OCI-LY3 (cell line): ENCODE results near the gene PALLD.

Experiments
- H2AFZ ChIP-seq: fragments of 200-600, 300-600 bp; shearing (Covaris generic); 2 replicates; pipeline ENCODE4 v1.6.0; 2014; ENCODE audit warnings: antibody characterized with exemption, low read depth, low read length
- H3K27ac ChIP-seq: fragments of 200-600, 300-600 bp; sonication (generic); 2 replicates; pipeline ENCODE4 v1.5.1; 2014; ENCODE audit warnings: mild to moderate bottlenecking, low read length, moderate library complexity, mixed read lengths
- H3K27me3 ChIP-seq: fragments of 200-600, 300-600 bp; sonication (generic); 2 replicates; pipeline ENCODE4 v1.6.1; 2014; ENCODE audit warnings: low read depth, low read length, mixed read lengths
- H3K36me3 ChIP-seq: fragments of 200-600, 300-600 bp; sonication (generic); replicated peaks from 2 replicates; pipeline ENCODE3; 2014; ENCODE audit warnings: low read depth, low read length, mixed read lengths
- H3K4me1 ChIP-seq: fragments of 300-600, 200-600 bp; sonication (generic); 2 replicates; pipeline ENCODE4 v1.6.1; 2014; ENCODE audit warnings: low read length, mixed read lengths
- H3K4me2 ChIP-seq: fragments of 200-600, 300-600 bp; sonication (generic); 2 replicates; pipeline ENCODE4 v1.6.1; 2014; ENCODE audit warnings: low read length, mixed read lengths
- H3K4me3 ChIP-seq: fragments of 300-600, 200-600 bp; sonication (generic); 2 replicates; pipeline ENCODE4 v1.5.1; 2014; ENCODE audit warnings: antibody characterized with exemption, mild to moderate bottlenecking, low read length, moderate library complexity
- H3K79me2 ChIP-seq: fragments of 300-600, 200-600 bp; shearing (Covaris generic); 2 replicates; pipeline ENCODE4 v1.6.1; 2014; ENCODE audit warnings: mild to moderate bottlenecking, low read length, mixed read lengths
- H3K9ac ChIP-seq: fragments of 300-600, 200-600 bp; shearing (Covaris generic); 2 replicates; pipeline ENCODE4 v1.6.0; 2014; ENCODE audit warnings: mild to moderate bottlenecking, low read length, moderate library complexity
- H3K9me3 ChIP-seq: fragments of 200-600, 300-600 bp; shearing (Covaris generic); 2 replicates; pipeline ENCODE4 v1.6.1; 2014; ENCODE audit warnings: low read length, mixed read lengths; ENCODE audit not compliant: insufficient read depth
- H4K20me1 ChIP-seq: fragments of 200-600, 300-600 bp; sonication (generic); 2 replicates; pipeline ENCODE4 v1.6.1; 2016; ENCODE audit warnings: low read length, mixed read lengths; ENCODE audit not compliant: insufficient read depth
- EZH2phosphoT487 ChIP-seq: fragments of 200-600 bp; shearing (Covaris generic); IDR thresholded peaks from 2 replicates; pipeline ENCODE4 v1.6.1; 2018; ENCODE audit warnings: antibody characterized with exemption, mixed run types, low read depth
- TF ChIP-seq, protein P1 (sequence below): fragments of 200-600, 300-600 bp; sonication (generic); IDR thresholded peaks from 2 replicates; pipeline ENCODE4 v1.5.1; 2014; ENCODE audit warnings: antibody characterized with exemption, low read length, low read depth

The PALLD gene

DNA sequence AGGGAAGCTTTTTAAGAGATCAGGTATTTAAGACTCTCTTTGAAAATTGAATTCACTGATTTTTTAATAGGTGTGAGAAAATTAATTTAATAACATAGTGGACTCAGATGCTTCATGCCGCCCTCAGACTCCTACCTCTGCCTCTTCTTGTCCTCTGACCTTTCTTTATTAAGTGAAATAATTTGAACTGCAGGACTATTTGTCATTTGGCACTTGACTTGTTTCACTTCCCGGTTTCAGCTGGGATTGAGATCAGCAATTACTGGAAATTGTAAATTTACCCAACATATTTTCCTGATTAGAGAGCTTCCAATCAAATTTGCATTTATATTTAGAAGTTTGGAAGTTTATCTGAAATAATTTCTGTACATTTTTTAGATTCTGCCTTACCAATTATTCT lies 396.4 kb downstream of the PALLD start:
- Histone ChIP-seq H3K36me3 (peaks cover 23% of the 10 kb centered on the region), H3K79me2 (no peaks in the 10 kb centered on the region), H3K27ac (no peak overlapping the region), H3K27me3 (no peaks in the 10 kb centered on the region), H4K20me1 (peaks cover 9% of the 10 kb centered on the region; the same call in 1 of the 2 replicates), H3K4me3 (no peak overlapping the region), H3K9me3 (no peaks in the 10 kb centered on the region), H3K4me2 (0 out of 2 replicates have a peak overlapping the region, but pooled peaks have one; percentile 7), H3K4me1 (peaks cover 15% of the 10 kb centered on the region), H2AFZ (no peak overlapping the region), H3K9ac (no peak overlapping the region)
- no peak for TF ChIP-seq EZH2phosphoT487
- TF ChIP-seq, protein P1, sequence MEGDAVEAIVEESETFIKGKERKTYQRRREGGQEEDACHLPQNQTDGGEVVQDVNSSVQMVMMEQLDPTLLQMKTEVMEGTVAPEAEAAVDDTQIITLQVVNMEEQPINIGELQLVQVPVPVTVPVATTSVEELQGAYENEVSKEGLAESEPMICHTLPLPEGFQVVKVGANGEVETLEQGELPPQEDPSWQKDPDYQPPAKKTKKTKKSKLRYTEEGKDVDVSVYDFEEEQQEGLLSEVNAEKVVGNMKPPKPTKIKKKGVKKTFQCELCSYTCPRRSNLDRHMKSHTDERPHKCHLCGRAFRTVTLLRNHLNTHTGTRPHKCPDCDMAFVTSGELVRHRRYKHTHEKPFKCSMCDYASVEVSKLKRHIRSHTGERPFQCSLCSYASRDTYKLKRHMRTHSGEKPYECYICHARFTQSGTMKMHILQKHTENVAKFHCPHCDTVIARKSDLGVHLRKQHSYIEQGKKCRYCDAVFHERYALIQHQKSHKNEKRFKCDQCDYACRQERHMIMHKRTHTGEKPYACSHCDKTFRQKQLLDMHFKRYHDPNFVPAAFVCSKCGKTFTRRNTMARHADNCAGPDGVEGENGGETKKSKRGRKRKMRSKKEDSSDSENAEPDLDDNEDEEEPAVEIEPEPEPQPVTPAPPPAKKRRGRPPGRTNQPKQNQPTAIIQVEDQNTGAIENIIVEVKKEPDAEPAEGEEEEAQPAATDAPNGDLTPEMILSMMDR, result no peak

DNA sequence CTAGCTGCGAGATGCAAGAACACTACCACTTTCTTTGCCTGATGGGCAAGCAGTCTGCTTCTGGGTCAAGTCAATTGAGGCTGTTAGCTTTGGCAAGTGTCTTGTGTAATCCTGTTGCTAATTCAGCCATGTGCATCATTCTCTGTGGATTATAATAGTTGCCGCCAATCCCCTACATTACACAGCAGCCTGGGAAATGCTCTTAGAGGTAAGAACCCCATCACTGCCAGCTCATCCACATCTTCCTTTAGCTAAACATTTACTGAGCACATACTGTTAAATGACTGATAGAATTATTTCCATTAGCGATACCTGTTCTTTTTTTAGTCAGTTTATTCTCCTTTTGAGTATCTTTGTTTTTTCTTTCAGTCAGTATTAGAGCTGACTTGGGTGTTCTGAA lies 397.0 kb downstream of the PALLD start:
- TF ChIP-seq, protein P1, result no peak
- no peak for TF ChIP-seq EZH2phosphoT487
- Histone ChIP-seq H3K27me3 (no peaks in the 10 kb centered on the region), H3K27ac (no peak overlapping the region), H3K4me1 (peaks cover 15% of the 10 kb centered on the region), H3K9ac (no peak overlapping the region), H3K79me2 (no peaks in the 10 kb centered on the region), H3K9me3 (no peaks in the 10 kb centered on the region), H3K36me3 (peaks cover 23% of the 10 kb centered on the region), H3K4me2 (peak overlapping the region; percentile 7; the same call in 1 of the 2 replicates), H4K20me1 (peaks cover 9% of the 10 kb centered on the region; the same call in 1 of the 2 replicates), H2AFZ (no peak overlapping the region), H3K4me3 (no peak overlapping the region)

DNA sequence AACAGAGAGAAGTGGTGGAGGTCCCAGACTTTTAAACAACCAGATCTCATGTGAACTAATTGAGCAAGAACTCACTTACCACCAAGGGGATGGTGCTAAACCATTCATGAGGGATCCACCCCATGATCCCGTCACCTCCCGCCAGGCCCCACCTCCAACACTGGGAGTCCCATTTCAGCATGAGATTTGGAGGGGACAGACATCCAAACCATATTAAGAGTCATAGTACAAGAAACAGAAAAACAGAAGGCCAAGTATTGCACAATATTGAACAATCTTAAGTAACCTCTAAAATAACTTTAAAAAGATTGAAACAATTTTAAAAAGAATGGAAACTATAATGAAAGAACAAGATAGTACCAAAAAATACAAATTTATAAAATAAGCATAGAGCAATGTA lies 403.2 kb downstream of the PALLD start:
- H3K9me3 ChIP-seq, result no peaks in the 10 kb centered on the region
- H3K79me2 ChIP-seq, result no peaks in the 10 kb centered on the region
- TF ChIP-seq, protein P1, result no peak
- no peak for TF ChIP-seq EZH2phosphoT487
- H3K4me1 ChIP-seq, result no peaks in the 10 kb centered on the region
- no peak overlapping the region for H3K9ac ChIP-seq
- H4K20me1 ChIP-seq, result no peaks in the 10 kb centered on the region
- no peak overlapping the region for H3K4me3 ChIP-seq
- H3K36me3 ChIP-seq, result no peaks in the 10 kb centered on the region
- no peak overlapping the region for H3K27ac ChIP-seq
- no peak overlapping the region for H3K4me2 ChIP-seq
- no peaks in the 10 kb centered on the region for H3K27me3 ChIP-seq
- no peak overlapping the region for H2AFZ ChIP-seq

DNA sequence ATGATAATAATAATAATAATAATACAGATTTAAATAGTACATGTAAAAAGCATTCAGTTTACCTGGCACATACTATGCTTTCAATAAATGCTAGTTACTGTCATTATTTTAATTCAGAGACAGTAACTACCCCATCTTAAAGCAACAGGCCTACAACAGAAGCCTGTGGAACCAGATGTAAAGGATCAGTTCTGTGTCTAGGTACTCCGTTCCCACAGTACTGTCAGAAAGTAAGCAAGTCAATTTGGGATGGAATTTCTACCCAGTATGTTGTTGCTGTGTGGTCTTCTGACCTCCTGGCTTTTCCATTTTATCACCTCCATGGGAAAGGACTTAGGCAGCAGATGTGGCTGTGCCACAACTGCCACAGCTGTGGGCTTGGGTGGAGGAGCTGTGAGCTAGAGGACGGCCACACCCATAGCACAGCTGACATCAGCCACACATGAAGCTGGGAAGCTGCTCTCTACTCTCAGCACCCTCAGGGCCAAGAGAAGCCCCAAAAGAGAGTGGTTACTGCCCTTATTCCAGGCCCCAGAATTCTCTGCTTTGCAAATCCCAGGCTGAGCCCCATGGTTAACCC lies 410.4 kb downstream of the PALLD start:
- Histone ChIP-seq H3K27ac (no peak overlapping the region), H3K36me3 (no peaks in the 10 kb centered on the region)
- TF ChIP-seq, protein P1, result no peak
- no peak for TF ChIP-seq EZH2phosphoT487

More for the DNA sequence above, 410.4 kb downstream of the PALLD start:
- H4K20me1 ChIP-seq, result 0 out of 2 replicates have a peak, but pooled peaks cover 3% of the 10 kb centered on the region
- no peaks in the 10 kb centered on the region for H3K79me2 ChIP-seq
- no peak overlapping the region for H3K9ac ChIP-seq
- H3K4me1 ChIP-seq, result no peaks in the 10 kb centered on the region
- no peaks in the 10 kb centered on the region for H3K27me3 ChIP-seq
- H3K4me2 ChIP-seq, result no peak overlapping the region
- H2AFZ ChIP-seq, result no peak overlapping the region
- no peaks in the 10 kb centered on the region for H3K9me3 ChIP-seq
- H3K4me3 ChIP-seq, result no peak overlapping the region
